ENCODE results near the gene ACTN1. TPM values are rescaled to one million over a fixed set of nuclear protein-coding genes. Genes with fewer than 3 reads are reported as not detected.

The ACTN1 gene
- polyA plus RNA-seq, 1 of the 3 experiments (the other 2 are of a cell fraction): 319 TPM

DNA sequence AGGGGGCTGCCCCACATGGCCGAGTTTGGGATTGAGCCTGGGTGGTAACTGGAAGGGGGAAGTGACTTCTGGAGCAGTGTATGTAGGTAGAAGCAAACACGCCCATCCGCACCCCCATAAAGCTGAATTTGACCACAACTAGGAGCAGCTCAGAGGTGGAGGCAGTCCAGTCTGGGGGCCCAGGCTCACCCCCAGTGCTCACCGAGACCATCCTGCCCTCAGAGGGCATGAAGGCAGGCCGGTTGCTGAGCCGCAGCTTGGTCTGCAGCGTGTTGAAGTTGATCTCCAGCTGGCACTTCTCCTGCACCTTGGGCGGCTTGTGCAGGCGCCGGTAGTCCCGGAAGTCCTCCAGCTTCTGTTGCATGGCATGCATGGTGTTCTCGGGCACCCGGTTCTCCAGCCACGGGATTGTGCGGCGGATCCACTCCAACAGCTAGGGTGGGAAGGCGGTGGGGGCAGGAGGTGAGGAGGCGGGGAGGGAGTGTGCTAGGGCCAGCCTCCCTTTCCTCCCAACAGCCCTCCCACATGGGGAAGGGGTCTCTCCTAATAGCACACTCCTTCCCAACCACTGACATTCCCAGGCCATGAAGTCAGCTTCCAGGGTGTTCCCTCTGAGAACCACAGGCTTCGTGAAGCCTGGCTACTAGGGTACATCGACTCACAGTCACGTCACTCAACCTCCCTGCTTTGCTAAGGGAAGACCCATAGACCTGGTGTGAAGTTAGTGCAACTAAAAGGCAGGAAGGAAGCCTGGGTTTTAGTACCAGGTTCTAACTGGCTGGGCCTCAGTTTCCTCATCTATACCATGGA, 87.0 kb downstream of the ACTN1 start:
- POLR2A ChIA-PET: no interaction called here
- Histone ChIP-seq H3K9me3 (no peaks in the 10 kb centered on the region), H3K4me2 (no peak overlapping the region), H3K27me3 (ENCODE audit: insufficient read depth) (no peaks in the 10 kb centered on the region), H3K27ac (ENCODE audit: low read depth in 2 of 2, low read length in 1 of 2) (no peak overlapping the region), H3K4me1 (ENCODE audit: control insufficient read depth in 1 of 2, insufficient read depth in 2 of 2, low read depth in 1 of 2, low read length in 1 of 2) (no peaks in the 10 kb centered on the region), H3K79me2 (ENCODE audit: insufficient read depth) (peaks cover 76% of the 10 kb centered on the region), H2AFZ (ENCODE audit: low read depth) (no peak overlapping the region), H3K9ac (no peak overlapping the region), H3K36me3 (replicated peaks in 1 of 2; ENCODE audit: control insufficient read depth in 1 of 2, insufficient read depth in 2 of 2, low read length in 1 of 2) (peaks cover 78 to 83% of the 10 kb centered on the region in 2 experiments), H4K20me1 (ENCODE audit: insufficient read depth) (peaks cover 71% of the 10 kb centered on the region; the same call in 1 of the 2 replicates), H3K4me3 (ENCODE audit: low read depth in 2 of 2, low read length in 1 of 2) (no peak overlapping the region), H3F3A (replicated peaks; ENCODE audit: insufficient read depth) (peaks cover 24% of the 10 kb centered on the region), H3K9me2 (no peaks in the 10 kb centered on the region)
- WGBS (ENCODE audit: low lambda C conversion rate): 73% methylated on average over 4 of the region's 21 CpGs
- DNase-seq: no peak
- CTCF ChIA-PET: interaction anchor here (0.7 to 7.0 kb wide), 5 partner anchors 9 to 237 kb away, joined by 3 to 51 read pairs (median 8); no protein-coding TSS in a partner anchor
- TF ChIP-seq MAX (IDR thresholded peaks at IDR 0.05; ENCODE audit: low read depth): no peak
- no peak for TF ChIP-seq FOSL2 (IDR thresholded peaks at IDR 0.05; ENCODE audit: borderline replicate concordance, low read depth)
- no peak for TF ChIP-seq RAD21 (IDR thresholded peaks at IDR 0.05; ENCODE audit: low read length)
- TF ChIP-seq MEF2A (IDR thresholded peaks at IDR 0.05; ENCODE audit: borderline replicate concordance, low read depth): no peak
- TF ChIP-seq TEAD4 (IDR thresholded peaks at IDR 0.05; ENCODE audit: borderline replicate concordance, insufficient read depth): no peak
- no peak for TF ChIP-seq JUND (IDR thresholded peaks at IDR 0.05)
- no peak for TF ChIP-seq CHD2 (IDR thresholded peaks at IDR 0.05; ENCODE audit: low read length, partially characterized antibody)
- no peak for TF ChIP-seq TAF1 (IDR thresholded peaks at IDR 0.05; ENCODE audit: borderline replicate concordance, low read depth, low read length)
- no peak for TF ChIP-seq GABPA (IDR thresholded peaks at IDR 0.05; ENCODE audit: low read depth)
- no peak for TF ChIP-seq EZH2phosphoT487 (IDR thresholded peaks at IDR 0.05; ENCODE audit: borderline replicate concordance, low read depth)
- TF ChIP-seq RXRA (IDR thresholded peaks at IDR 0.05; ENCODE audit: borderline replicate concordance, low read depth): no peak
- no peak for TF ChIP-seq FOXJ3 (CRISPR knock-in tag; IDR thresholded peaks at IDR 0.05)
- TF ChIP-seq ELF1 (IDR thresholded peaks at IDR 0.05): no peak
- no peak for TF ChIP-seq SIN3A (IDR thresholded peaks at IDR 0.05; ENCODE audit: borderline replicate concordance, low read depth, low read length)
- no peak for TF ChIP-seq SMC3 (IDR thresholded peaks at IDR 0.05; ENCODE audit: low read depth, low read length)
- no peak for TF ChIP-seq YY1 (IDR thresholded peaks at IDR 0.05; ENCODE audit: low read depth)
- TF ChIP-seq MXI1 (IDR thresholded peaks at IDR 0.05; ENCODE audit: low read depth, low read length): no peak
- TF ChIP-seq EP300 (IDR thresholded peaks at IDR 0.05; ENCODE audit: borderline replicate concordance in 1 of 2, low read depth in 1 of 2, low read length in 1 of 2): no peak
